GM19099 (cell line): ENCODE measurements around the gene MYBPHL.

Experiments used
- POLR2A ChIP-seq: IDR thresholded peaks from 3 replicates; pipeline ENCODE4 v1.6.1; 2011; ENCODE audit warnings: low read depth; ENCODE audit not compliant: insufficient read length; ENCODE audit errors: extremely low read depth

The MYBPHL gene

GRCh38 chr1:109315288-109315687 is 8.5 kb upstream of the MYBPHL start:
- TF ChIP-seq POLR2A, result no peak

- no peak for TF ChIP-seq POLR2A
Observed at GRCh38 chr1:109314795-109315194, 8.0 kb upstream of the MYBPHL start.

GRCh38 chr1:109312978-109313775 is 6.4 kb upstream of the MYBPHL start:
- no peak for TF ChIP-seq POLR2A

GRCh38 chr1:109312246-109312645 is 5.4 kb upstream of the MYBPHL start:
- no peak for TF ChIP-seq POLR2A

- no peak for TF ChIP-seq POLR2A
Observed at GRCh38 chr1:109309347-109309746, 2.5 kb upstream of the MYBPHL start.

GRCh38 chr1:109307274-109308021 is 637 bp upstream of the MYBPHL start:
- no peak for TF ChIP-seq POLR2A

- TF ChIP-seq POLR2A, result no peak
Observed at GRCh38 chr1:109304226-109304920, 2.4 kb downstream of the MYBPHL start.

- TF ChIP-seq POLR2A, result no peak
Observed at GRCh38 chr1:109301874-109302273, 4.9 kb downstream of the MYBPHL start.

GRCh38 chr1:109300650-109301151 is 6.1 kb downstream of the MYBPHL start:
- TF ChIP-seq POLR2A, result no peak

GRCh38 chr1:109299558-109300343 is 7.1 kb downstream of the MYBPHL start:
- no peak for TF ChIP-seq POLR2A

- TF ChIP-seq POLR2A, result no peak
Observed at GRCh38 chr1:109298666-109299557, 7.9 kb downstream of the MYBPHL start.

GRCh38 chr1:109296782-109297181 is 10.0 kb downstream of the MYBPHL start:
- TF ChIP-seq POLR2A, result no peak

- TF ChIP-seq POLR2A, result no peak
Observed at GRCh38 chr1:109295712-109296415, 10.9 kb downstream of the MYBPHL start.
